ENCODE measurements around the gene RBM4. TPM values are rescaled to one million over a fixed set of nuclear protein-coding genes. Genes with fewer than 3 reads are reported as not detected.

RBM4 gene
- total RNA-seq, 4 donors from 2014 or later: 62.4 to 117 (median 69.2) TPM

DNA sequence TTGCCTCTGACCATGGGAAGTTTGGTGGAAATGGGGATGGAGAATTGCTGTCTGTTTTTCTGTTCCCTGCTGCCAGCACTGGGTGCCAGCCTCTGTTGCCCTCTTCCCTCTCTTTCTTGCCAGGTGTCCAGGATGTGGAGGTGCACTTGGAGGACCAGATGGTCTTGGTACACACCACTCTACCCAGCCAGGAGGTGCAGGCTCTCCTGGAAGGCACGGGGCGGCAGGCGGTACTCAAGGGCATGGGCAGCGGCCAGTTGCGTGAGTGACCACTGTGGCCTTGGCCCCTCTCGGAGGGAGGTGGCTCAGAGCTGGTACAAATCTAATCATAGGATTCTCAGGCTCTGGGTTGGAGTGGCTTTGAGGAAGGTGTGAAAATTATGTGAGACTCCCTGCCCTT lies 39.5 kb upstream of the RBM4 start:
- Histone ChIP-seq H3K9me3 (no peaks in the 10 kb centered on the region), H3K27ac (no peak overlapping the region), H3K27me3 (no peaks in the 10 kb centered on the region), H3K4me3 (no peak overlapping the region), H3K4me1 (peaks cover 5 to 16% of the 10 kb centered on the region in 2 donors), H3K36me3 (peaks cover 0 to 15% of the 10 kb centered on the region in 2 donors)
- no peak for TF ChIP-seq POLR2A (IDR thresholded peaks at IDR 0.05)
- TF ChIP-seq, protein P1, sequence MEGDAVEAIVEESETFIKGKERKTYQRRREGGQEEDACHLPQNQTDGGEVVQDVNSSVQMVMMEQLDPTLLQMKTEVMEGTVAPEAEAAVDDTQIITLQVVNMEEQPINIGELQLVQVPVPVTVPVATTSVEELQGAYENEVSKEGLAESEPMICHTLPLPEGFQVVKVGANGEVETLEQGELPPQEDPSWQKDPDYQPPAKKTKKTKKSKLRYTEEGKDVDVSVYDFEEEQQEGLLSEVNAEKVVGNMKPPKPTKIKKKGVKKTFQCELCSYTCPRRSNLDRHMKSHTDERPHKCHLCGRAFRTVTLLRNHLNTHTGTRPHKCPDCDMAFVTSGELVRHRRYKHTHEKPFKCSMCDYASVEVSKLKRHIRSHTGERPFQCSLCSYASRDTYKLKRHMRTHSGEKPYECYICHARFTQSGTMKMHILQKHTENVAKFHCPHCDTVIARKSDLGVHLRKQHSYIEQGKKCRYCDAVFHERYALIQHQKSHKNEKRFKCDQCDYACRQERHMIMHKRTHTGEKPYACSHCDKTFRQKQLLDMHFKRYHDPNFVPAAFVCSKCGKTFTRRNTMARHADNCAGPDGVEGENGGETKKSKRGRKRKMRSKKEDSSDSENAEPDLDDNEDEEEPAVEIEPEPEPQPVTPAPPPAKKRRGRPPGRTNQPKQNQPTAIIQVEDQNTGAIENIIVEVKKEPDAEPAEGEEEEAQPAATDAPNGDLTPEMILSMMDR (IDR thresholded peaks at IDR 0.05 in 4 of 5, conservative IDR thresholded peaks at IDR 0.05 in 1 of 5): no peak
- no peak for ATAC-seq
- intact Hi-C loops (cut with DNase I; ENCODE audit: low total_unique reads): loop anchor here (10.0 kb wide), 1 partner anchor 236 kb away; no protein-coding TSS in a partner anchor
- in situ Hi-C loops (cut with MboI; ENCODE audit: low sequenced_read_pairs in 4 of 4): loop anchor here in 2 of 4 donors (25.0 kb wide), 1 partner anchor 238 kb away; the partner anchor contains the start of gene RCE1 (in 2 of the 2)
- no peak for DNase-seq

DNA sequence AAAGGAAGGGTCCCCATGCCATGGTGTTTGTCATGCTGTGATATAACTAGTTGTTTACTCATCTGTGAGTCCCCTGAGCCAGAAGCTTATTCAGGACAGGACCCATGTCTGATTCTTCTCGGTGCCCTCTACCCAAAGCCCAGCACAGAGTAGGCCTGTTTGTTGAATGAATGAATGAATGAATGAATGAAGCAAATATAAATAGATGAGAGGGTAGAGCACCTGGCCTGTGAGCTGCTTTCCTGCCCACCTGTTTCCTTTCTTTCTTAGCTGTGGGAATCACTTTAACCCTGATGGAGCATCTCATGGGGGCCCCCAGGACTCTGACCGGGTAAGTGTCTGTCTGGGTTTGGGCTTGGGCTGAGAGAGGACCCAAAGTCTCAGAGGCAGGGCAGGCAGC lies 38.3 kb upstream of the RBM4 start:
- Histone ChIP-seq H3K4me3 (no peak overlapping the region), H3K27ac (no peak overlapping the region), H3K9me3 (no peaks in the 10 kb centered on the region), H3K27me3 (no peaks in the 10 kb centered on the region), H3K36me3 (peaks cover 0 to 23% of the 10 kb centered on the region in 2 donors), H3K4me1 (peaks cover 0 to 13% of the 10 kb centered on the region in 2 donors)
- in situ Hi-C loops (cut with MboI; ENCODE audit: low sequenced_read_pairs in 4 of 4) (no loop called here), intact Hi-C loops (cut with DNase I; ENCODE audit: low total_unique reads) (no loop called here)
- DNase-seq (no peak), ATAC-seq (no peak)
- TF ChIP-seq, protein P1 (IDR thresholded peaks at IDR 0.05 in 4 of 5, conservative IDR thresholded peaks at IDR 0.05 in 1 of 5): no peak
- TF ChIP-seq POLR2A (IDR thresholded peaks at IDR 0.05): no peak

DNA sequence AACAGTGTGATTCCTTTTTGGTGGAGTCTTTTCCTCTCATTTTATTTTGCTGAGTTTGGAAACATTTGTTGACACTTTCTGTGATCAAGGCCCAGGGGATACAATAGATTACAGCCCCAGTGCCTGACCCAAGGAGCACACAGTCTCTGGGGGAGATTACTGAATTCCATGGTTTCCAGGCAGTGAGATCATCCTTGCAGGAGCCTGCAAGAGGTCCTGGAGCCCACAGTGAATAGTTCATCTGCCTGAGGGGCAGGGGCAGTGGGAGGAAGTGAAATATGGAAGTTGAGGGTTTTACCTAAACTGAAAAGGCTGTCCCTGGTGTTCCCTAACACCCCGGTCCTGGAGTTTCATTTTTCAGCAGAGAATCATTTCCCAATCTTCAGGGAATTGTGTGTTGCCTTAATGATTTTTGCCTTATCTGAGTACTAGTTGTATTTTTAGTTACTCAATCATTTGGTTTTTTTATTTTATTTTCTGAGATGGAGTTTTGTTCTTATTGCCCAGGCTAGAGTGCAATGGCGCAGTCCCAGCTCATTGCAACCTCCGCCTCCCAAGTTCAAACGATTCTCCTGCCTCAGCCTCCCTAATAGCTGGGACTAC lies 37.8 kb upstream of the RBM4 start:
- intact Hi-C loops (cut with DNase I; ENCODE audit: low total_unique reads) (no loop called here), in situ Hi-C loops (cut with MboI; ENCODE audit: low sequenced_read_pairs in 4 of 4) (no loop called here)
- H3K27ac ChIP-seq: no peak overlapping the region
- TF ChIP-seq, protein P1 (IDR thresholded peaks at IDR 0.05 in 4 of 5, conservative IDR thresholded peaks at IDR 0.05 in 1 of 5): no peak
- TF ChIP-seq POLR2A (IDR thresholded peaks at IDR 0.05): no peak
- no peaks in the 10 kb centered on the region for H3K9me3 ChIP-seq
- peaks cover 0 to 28% of the 10 kb centered on the region in 2 donors for H3K36me3 ChIP-seq
- DNase-seq: no peak
- peaks cover 0 to 12% of the 10 kb centered on the region in 2 donors for H3K4me1 ChIP-seq
- H3K4me3 ChIP-seq: no peak overlapping the region
- ATAC-seq: no peak
- no peaks in the 10 kb centered on the region for H3K27me3 ChIP-seq

DNA sequence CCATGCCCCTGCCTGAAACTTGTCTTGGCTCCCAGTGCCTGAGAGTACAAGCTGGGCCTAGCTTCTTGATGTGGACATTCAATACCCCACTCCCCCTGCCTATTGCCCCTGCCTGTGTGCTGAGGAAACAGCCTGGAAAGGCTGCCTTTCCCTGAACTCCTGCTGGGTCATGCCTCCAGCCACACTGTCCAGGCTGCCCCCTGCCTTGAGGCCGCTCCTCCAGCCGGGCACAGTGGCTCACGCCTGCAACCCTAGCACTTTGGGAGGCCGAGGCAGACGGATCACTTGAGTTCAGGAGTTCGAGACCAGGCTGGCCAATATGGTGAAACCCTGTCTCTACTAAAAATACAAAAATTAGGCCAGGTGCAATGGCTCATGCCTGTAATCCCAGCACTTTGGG lies 35.4 kb upstream of the RBM4 start:
- in situ Hi-C loops (cut with MboI; ENCODE audit: low sequenced_read_pairs in 4 of 4) (no loop called here), intact Hi-C loops (cut with DNase I; ENCODE audit: low total_unique reads) (no loop called here)
- Histone ChIP-seq H3K9me3 (no peaks in the 10 kb centered on the region), H3K36me3 (peaks cover 0 to 31% of the 10 kb centered on the region in 2 donors), H3K4me1 (peaks cover 0 to 9% of the 10 kb centered on the region in 2 donors), H3K27me3 (no peaks in the 10 kb centered on the region), H3K4me3 (no peak overlapping the region), H3K27ac (no peak overlapping the region)
- DNase-seq (no peak), ATAC-seq (no peak)
- no peak for TF ChIP-seq POLR2A (IDR thresholded peaks at IDR 0.05)
- TF ChIP-seq, protein P1 (IDR thresholded peaks at IDR 0.05 in 4 of 5, conservative IDR thresholded peaks at IDR 0.05 in 1 of 5): no peak

Data from gastrocnemius medialis (tissue), 4 donors.